Keratinocyte (primary cell): Measurements from ENCODE around the gene PTCRA. TPM values are rescaled to one million over a fixed set of nuclear protein-coding genes. Genes with fewer than 3 reads are reported as not detected.

Experiments used
- DNase-seq: peaks from one replicate; pipeline ENCODE4 v3.0.0-alpha.2; 2011; ENCODE audit warnings: low read depth, missing footprints, low spot score
- FAIRE-seq: peaks from 2 replicates; lab custom pipeline; 2011; peaks lifted over from hg19 to GRCh38; lab: Jason Lieb, UNC
- H2AFZ ChIP-seq: 2 replicates; pipeline ENCODE4 v1.6.0; 2012; ENCODE audit warnings: low read length, control low read depth, inconsistent platforms; ENCODE audit not compliant: control insufficient read depth
- H3K27ac ChIP-seq: 2 replicates; pipeline ENCODE4 v1.5.1; 2011; ENCODE audit warnings: low read length; ENCODE audit not compliant: control insufficient read depth, insufficient read depth
- H3K27me3 ChIP-seq: 3 replicates; pipeline ENCODE4 v1.6.0; 2011; ENCODE audit warnings: low read length; ENCODE audit not compliant: control insufficient read depth, insufficient read depth; ENCODE audit errors: extremely low read depth
- H3K36me3 ChIP-seq, 2 experiments: 2 replicates in 1 of 2; 3 replicates in 1 of 2; pipeline ENCODE4 v1.5.1; 2011; ENCODE audit warnings: low read length in 2 of 2, mild to moderate bottlenecking in 1 of 2; ENCODE audit not compliant: control insufficient read depth in 2 of 2, insufficient read depth in 2 of 2; ENCODE audit errors: extremely low read depth in 1 of 2
- H3K4me1 ChIP-seq: 3 replicates; pipeline ENCODE4 v1.5.1; 2011; ENCODE audit warnings: low read length; ENCODE audit not compliant: control insufficient read depth, insufficient read depth; ENCODE audit errors: extremely low read depth
- H3K4me2 ChIP-seq: 3 replicates; pipeline ENCODE4 v1.6.0; 2011; ENCODE audit warnings: low read depth, low read length; ENCODE audit not compliant: control insufficient read depth, insufficient read depth; ENCODE audit errors: extremely low read depth
- H3K4me3 ChIP-seq, 3 experiments: fragments of 200-600 bp in 1 of 3; sonication (generic) in 1 of 3; 2 replicates in 2 of 3; 3 replicates in 1 of 3; pipeline ENCODE4 v1.5.1; 2011 to 2016; ENCODE audit warnings: low read length in 3 of 3, mild to moderate bottlenecking in 3 of 3, control low read depth in 2 of 3, inconsistent platforms in 1 of 3, low read depth in 1 of 3, mixed read lengths in 1 of 3, mixed run types in 1 of 3, moderate library complexity in 1 of 3; ENCODE audit not compliant: control insufficient read depth in 2 of 3, insufficient read depth in 2 of 3; ENCODE audit errors: extremely low read depth in 1 of 3
- H3K79me2 ChIP-seq: 2 replicates; pipeline ENCODE4 v1.6.0; 2012; ENCODE audit warnings: low read length; ENCODE audit not compliant: control insufficient read depth, insufficient read depth
- H3K9ac ChIP-seq: 3 replicates; pipeline ENCODE4 v1.6.0; 2011; ENCODE audit warnings: low read length; ENCODE audit not compliant: control insufficient read depth, insufficient read depth; ENCODE audit errors: extremely low read depth
- H3K9me1 ChIP-seq: 3 replicates; pipeline ENCODE4 v1.6.0; 2011; ENCODE audit warnings: low read length; ENCODE audit not compliant: control insufficient read depth, insufficient read depth; ENCODE audit errors: extremely low read depth
- H3K9me3 ChIP-seq: 2 replicates; pipeline ENCODE4 v1.5.1; 2012; ENCODE audit warnings: low read depth, low read length; ENCODE audit not compliant: control insufficient read depth
- H4K20me1 ChIP-seq: 3 replicates; pipeline ENCODE4 v1.6.0; 2011; ENCODE audit warnings: low read length; ENCODE audit not compliant: control insufficient read depth, insufficient read depth; ENCODE audit errors: extremely low read depth
- EZH2 ChIP-seq: IDR thresholded peaks from one replicate; pipeline ENCODE4 v1.6.1; 2012; ENCODE audit warnings: inconsistent platforms, mild to moderate bottlenecking, low read length, moderate library complexity
- dilution Hi-C: fragments of 300-500 bp; cut with MboI; formaldehyde crosslinking; loops from one replicate; pipeline ENCODE4 v1.7.0; 2020; ENCODE audit warnings: low sequenced_read_pairs; ENCODE audit not compliant: extremely low pct_ligation_motif_present
- polyA plus RNA-seq, 5 experiments: library from polyadenylated mRNA; depleted of rRNA in 3 of 5; stranded (reverse) in 3 of 5; stranded (forward) in 1 of 5; unstranded in 1 of 5; fragments of >200 nt; gene quantifications; 1 replicate in 1 of 5; 2 replicates in 3 of 5; 3 replicates in 1 of 5; pipeline versions ENCODE4 v1.2.1 to v1.2.3, GENCODE V29; 2011 to 2012; ENCODE audit warnings: missing spikeins in 2 of 5, low read depth in 1 of 5, low replicate concordance in 1 of 5
- TF ChIP-seq, protein P1 (sequence below), 3 experiments: IDR thresholded peaks in 1 of 3; conservative IDR thresholded peaks in 1 of 3; optimal IDR thresholded peaks in 1 of 3; 2 replicates in 2 of 3; 3 replicates in 1 of 3; pipeline versions ENCODE3 to v1.5.1; 2011; ENCODE audit warnings: low read length in 3 of 3, mild to moderate bottlenecking in 3 of 3, moderate library complexity in 2 of 3, control low read depth in 1 of 3, inconsistent platforms in 1 of 3; ENCODE audit not compliant: insufficient read depth in 2 of 3; ENCODE audit errors: extremely low read depth in 1 of 3

The PTCRA gene
- polyA plus RNA-seq, 1 donor (not counting 4 experiments of a cell fraction or from before 2014, with no cell fraction given), result not detected

DNA sequence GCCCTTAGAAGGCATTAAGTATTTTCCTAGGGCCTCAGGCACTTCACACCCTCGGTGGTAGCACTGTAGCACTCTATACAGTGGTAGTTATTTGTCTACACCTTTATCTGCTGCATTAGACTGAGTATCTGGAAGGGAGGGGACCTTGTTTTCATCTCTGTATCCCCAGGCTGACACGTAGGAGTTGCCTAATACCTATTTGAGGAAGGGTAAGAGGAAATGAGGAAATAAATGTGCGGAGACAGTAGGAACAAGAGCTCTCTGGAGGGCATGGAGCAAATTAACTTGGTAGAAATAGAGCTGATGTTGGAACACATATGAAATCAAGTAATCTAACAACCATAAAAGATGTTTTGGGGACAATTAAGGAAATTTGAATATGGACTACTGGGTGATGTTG is 17.4 kb downstream of the PTCRA start:
- Histone ChIP-seq H3K9ac (no peak overlapping the region), H3K79me2 (peaks cover 32% of the 10 kb centered on the region), H3K9me3 (no peaks in the 10 kb centered on the region), H4K20me1 (no peaks in the 10 kb centered on the region), H3K27ac (no peak overlapping the region), H3K4me2 (no peak overlapping the region), H3K27me3 (no peaks in the 10 kb centered on the region), H3K4me3 (no peak overlapping the region), H3K36me3 (peaks cover 12 to 23% of the 10 kb centered on the region in 2 experiments), H3K9me1 (no peaks in the 10 kb centered on the region), H2AFZ (no peak overlapping the region), H3K4me1 (peaks cover 17% of the 10 kb centered on the region)
- no peak for DNase-seq
- TF ChIP-seq, protein P1, sequence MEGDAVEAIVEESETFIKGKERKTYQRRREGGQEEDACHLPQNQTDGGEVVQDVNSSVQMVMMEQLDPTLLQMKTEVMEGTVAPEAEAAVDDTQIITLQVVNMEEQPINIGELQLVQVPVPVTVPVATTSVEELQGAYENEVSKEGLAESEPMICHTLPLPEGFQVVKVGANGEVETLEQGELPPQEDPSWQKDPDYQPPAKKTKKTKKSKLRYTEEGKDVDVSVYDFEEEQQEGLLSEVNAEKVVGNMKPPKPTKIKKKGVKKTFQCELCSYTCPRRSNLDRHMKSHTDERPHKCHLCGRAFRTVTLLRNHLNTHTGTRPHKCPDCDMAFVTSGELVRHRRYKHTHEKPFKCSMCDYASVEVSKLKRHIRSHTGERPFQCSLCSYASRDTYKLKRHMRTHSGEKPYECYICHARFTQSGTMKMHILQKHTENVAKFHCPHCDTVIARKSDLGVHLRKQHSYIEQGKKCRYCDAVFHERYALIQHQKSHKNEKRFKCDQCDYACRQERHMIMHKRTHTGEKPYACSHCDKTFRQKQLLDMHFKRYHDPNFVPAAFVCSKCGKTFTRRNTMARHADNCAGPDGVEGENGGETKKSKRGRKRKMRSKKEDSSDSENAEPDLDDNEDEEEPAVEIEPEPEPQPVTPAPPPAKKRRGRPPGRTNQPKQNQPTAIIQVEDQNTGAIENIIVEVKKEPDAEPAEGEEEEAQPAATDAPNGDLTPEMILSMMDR (optimal IDR thresholded peaks at IDR 0.05 in 1 of 3, IDR thresholded peaks at IDR 0.05 in 1 of 3, conservative IDR thresholded peaks at IDR 0.05 in 1 of 3; ENCODE audit: extremely low read depth in 1 of 3, insufficient read depth in 2 of 3, low read length in 3 of 3), result no peak
- TF ChIP-seq EZH2, result no peak
- dilution Hi-C loops, result no loop called here
- FAIRE-seq, result no peak

DNA sequence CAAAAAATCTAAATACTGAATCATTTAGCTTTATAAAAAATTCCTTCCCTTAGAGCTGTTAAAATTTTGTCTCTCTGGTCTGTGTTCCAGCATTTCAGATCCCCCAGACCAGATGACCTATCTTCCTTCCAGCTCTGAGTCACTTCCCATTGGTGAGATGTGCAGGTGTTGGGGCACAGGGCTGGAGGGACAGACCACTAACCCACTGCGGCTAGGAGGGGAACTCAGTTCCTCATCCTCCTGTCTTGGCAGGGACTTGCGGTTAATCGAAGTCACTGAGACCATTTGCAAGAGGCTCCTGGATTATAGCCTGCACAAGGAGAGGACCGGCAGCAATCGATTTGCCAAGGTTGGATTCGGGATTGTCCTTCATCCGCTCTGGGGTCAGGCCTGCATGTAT is 19.5 kb downstream of the PTCRA start:
- H3K27me3 ChIP-seq, result no peaks in the 10 kb centered on the region
- dilution Hi-C loops, result no loop called here
- no peak overlapping the region for H3K4me2 ChIP-seq
- no peaks in the 10 kb centered on the region for H4K20me1 ChIP-seq
- DNase-seq (no peak), FAIRE-seq (no peak)
- H3K9me3 ChIP-seq, result no peaks in the 10 kb centered on the region
- H3K79me2 ChIP-seq, result peaks cover 29% of the 10 kb centered on the region
- peaks cover 21 to 26% of the 10 kb centered on the region in 2 experiments for H3K36me3 ChIP-seq
- no peaks in the 10 kb centered on the region for H3K9me1 ChIP-seq
- TF ChIP-seq, protein P1 (optimal IDR thresholded peaks at IDR 0.05 in 1 of 3, IDR thresholded peaks at IDR 0.05 in 1 of 3, conservative IDR thresholded peaks at IDR 0.05 in 1 of 3; ENCODE audit: extremely low read depth in 1 of 3, insufficient read depth in 2 of 3, low read length in 3 of 3), result no peak
- TF ChIP-seq EZH2, result no peak
- no peak overlapping the region for H2AFZ ChIP-seq
- H3K4me3 ChIP-seq, result no peak overlapping the region
- no peak overlapping the region for H3K9ac ChIP-seq
- no peak overlapping the region for H3K27ac ChIP-seq
- peaks cover 6% of the 10 kb centered on the region for H3K4me1 ChIP-seq
